HCT116 (cell line): ENCODE results near the gene ENPP6.

Experiments
- CEBPB ChIP-seq: IDR thresholded peaks from 2 replicates; pipeline ENCODE4 v1.6.1; 2012; ENCODE audit warnings: low read depth
- CTCF ChIP-seq, 3 experiments: fragments of 200-600 bp in 1 of 3; sonication (generic) in 1 of 3; IDR thresholded peaks in 2 of 3; conservative IDR thresholded peaks in 1 of 3; 2 replicates each; pipeline ENCODE4 v1.5.1; 2012 to 2017; ENCODE audit warnings: low read depth in 2 of 3, low read length in 2 of 3, antibody characterized with exemption in 1 of 3, borderline replicate concordance in 1 of 3, control low read depth in 1 of 3, mild to moderate bottlenecking in 1 of 3, mixed read lengths in 1 of 3, mixed run types in 1 of 3, moderate library complexity in 1 of 3; ENCODE audit not compliant: insufficient read depth in 1 of 3
- EZH2 ChIP-seq: fragments of 200-600 bp; sonication (generic); IDR thresholded peaks from 2 replicates; pipeline ENCODE4 v1.6.1; 2017; ENCODE audit warnings: antibody characterized with exemption, mixed run types
- EZH2phosphoT487 ChIP-seq: fragments of 200-600 bp; IDR thresholded peaks from 2 replicates; pipeline ENCODE4 v1.6.1; 2018; ENCODE audit warnings: antibody characterized with exemption, borderline replicate concordance
- MAX ChIP-seq: IDR thresholded peaks from 2 replicates; pipeline ENCODE4 v1.6.1; 2012
- POLR2A ChIP-seq: IDR thresholded peaks from 2 replicates; pipeline ENCODE4 v1.7.0; 2011; ENCODE audit warnings: borderline replicate concordance; ENCODE audit not compliant: insufficient read depth, insufficient read length; ENCODE audit errors: extremely low read depth
- RAD21 ChIP-seq: IDR thresholded peaks from 2 replicates; pipeline ENCODE4 v1.6.1; 2012; ENCODE audit warnings: low read depth, mild to moderate bottlenecking
- SP1 ChIP-seq: IDR thresholded peaks from 2 replicates; pipeline ENCODE4 v1.6.1; 2012; ENCODE audit warnings: low read depth
- SRF ChIP-seq: IDR thresholded peaks from 2 replicates; pipeline ENCODE4 v1.6.1; 2012; ENCODE audit warnings: low read depth
- YY1 ChIP-seq: IDR thresholded peaks from 2 replicates; pipeline ENCODE4 v1.6.1; 2011; ENCODE audit warnings: low read length, low read depth, moderate library complexity, mild to moderate bottlenecking; ENCODE audit not compliant: insufficient replicate concordance; ENCODE audit errors: extremely low read depth
- ZFX ChIP-seq: fragments of 450-650 bp; IDR thresholded peaks from 2 replicates; pipeline ENCODE4 v1.6.1; 2017
- ZNF274 ChIP-seq: fragments of 200-500 bp; sonication (Bioruptor generic); IDR thresholded peaks from 2 replicates; pipeline ENCODE4 v1.6.1; 2014; ENCODE audit warnings: mild to moderate bottlenecking, low read depth, low read length, inconsistent platforms

- no peak for TF ChIP-seq ZFX
- no peak for TF ChIP-seq RAD21
- TF ChIP-seq CTCF (IDR thresholded peaks at IDR 0.05 in 2 of 3, conservative IDR thresholded peaks at IDR 0.05 in 1 of 3; ENCODE audit: borderline replicate concordance in 1 of 3, insufficient read depth in 1 of 3, low read depth in 2 of 3, low read length in 2 of 3), result no peak
- no peak for TF ChIP-seq YY1
- no peak for TF ChIP-seq SP1
- TF ChIP-seq EZH2, result no peak
- no peak for TF ChIP-seq CEBPB
- no peak for TF ChIP-seq EZH2phosphoT487
- no peak for TF ChIP-seq POLR2A
- TF ChIP-seq MAX, result no peak
- no peak for TF ChIP-seq SRF
- no peak for TF ChIP-seq ZNF274
Observed at GRCh38 chr4:184238072-184238745, 20.5 kb upstream of the ENPP6 start.
